ENCODE results near the gene BAD. TPM values are rescaled to one million over a fixed set of nuclear protein-coding genes. Genes with fewer than 3 reads are reported as not detected.

The BAD gene
- total RNA-seq, 1 experiment from 2014 or later, result 23.3 TPM

DNA sequence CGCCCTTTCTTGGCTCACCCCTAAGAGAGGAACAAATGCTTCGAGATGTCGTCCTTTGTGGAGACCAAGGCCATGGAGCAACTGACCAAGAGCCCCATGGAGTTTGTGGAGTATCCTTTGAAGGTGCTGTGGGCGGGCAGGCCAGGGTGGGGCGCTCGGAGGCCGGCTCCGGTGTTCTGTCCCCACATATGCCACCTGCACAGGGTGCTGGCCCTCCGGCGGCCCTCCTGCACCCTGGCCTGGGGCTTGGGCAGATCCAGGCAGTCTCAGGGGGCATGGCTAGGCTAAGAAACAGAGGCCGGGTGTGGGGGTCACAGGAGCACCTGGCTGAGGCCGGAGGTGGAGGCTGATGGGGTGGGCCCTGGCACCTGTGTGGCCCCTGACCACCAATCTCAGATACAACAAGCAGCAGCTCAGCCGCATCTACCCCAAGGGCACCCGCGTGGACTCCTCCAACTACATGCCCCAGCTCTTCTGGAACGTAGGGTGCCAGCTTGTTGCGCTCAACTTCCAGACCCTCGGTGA lies 22.8 kb downstream of the BAD start:
- H3K4me3 Mint-ChIP-seq, result no peak overlapping the region; a peak in 1 of 5 replicates
- H3K36me3 Mint-ChIP-seq (ENCODE audit: insufficient read depth in 1 of 3, low read depth in 3 of 3), result peaks cover 51 to 87% (median 69%) of the 10 kb centered on the region in 3 experiments
- Histone ChIP-seq H4K5ac (ENCODE audit: insufficient read length, low read depth, low read length) (no peak overlapping the region), H3K27ac (ENCODE audit: insufficient read length, low read depth, low read length) (no peak overlapping the region), H3K4me1 (ENCODE audit: insufficient read depth, low read length) (no peaks in the 10 kb centered on the region), H3K14ac (ENCODE audit: insufficient read depth, low read length) (no peak overlapping the region), H3K56ac (ENCODE audit: insufficient read length, low read depth, low read length) (no peak overlapping the region), H3T11ph (ENCODE audit: low read length) (no peak overlapping the region), H2BK15ac (ENCODE audit: low read depth, low read length) (no peak overlapping the region), H2AFZ (ENCODE audit: low read length) (no peak overlapping the region), H3K18ac (ENCODE audit: insufficient read length, low read depth, low read length) (no peak overlapping the region), H3K23me2 (ENCODE audit: insufficient read length, low read depth, low read length, poor library complexity, severe bottlenecking) (no peaks in the 10 kb centered on the region), H2BK20ac (ENCODE audit: low read depth, low read length, poor library complexity, severe bottlenecking) (no peak overlapping the region), H2BK5ac (ENCODE audit: insufficient read length, low read length) (no peak overlapping the region), H4K20me1 (ENCODE audit: control insufficient read depth, insufficient read depth, insufficient read length) (no peaks in the 10 kb centered on the region), H3K4ac (ENCODE audit: low read depth, low read length) (no peak overlapping the region), H3K9ac (ENCODE audit: extremely low read depth, insufficient read length, low read length) (no peak overlapping the region), H2AK5ac (ENCODE audit: insufficient read length, low read length) (no peak overlapping the region), H2BK12ac (ENCODE audit: insufficient read length, low read depth, low read length) (no peak overlapping the region), H3K27me3 (ENCODE audit: insufficient read depth, low read length) (no peaks in the 10 kb centered on the region), H4K8ac (replicated peaks; ENCODE audit: insufficient read length, low read depth, low read length) (no peak overlapping the region), H3K4me2 (ENCODE audit: insufficient read depth, insufficient read length, low read length) (no peak overlapping the region), H3K23ac (ENCODE audit: insufficient read length, low read depth, low read length) (no peak overlapping the region), H3K79me2 (ENCODE audit: insufficient read depth, low read length) (no peaks in the 10 kb centered on the region), H2BK120ac (ENCODE audit: low read depth, low read length, poor library complexity, severe bottlenecking) (no peak overlapping the region), H4K91ac (ENCODE audit: insufficient read length, low read depth, low read length) (no peak overlapping the region), H3K79me1 (ENCODE audit: insufficient read depth, low read depth, low read length, poor library complexity, severe bottlenecking) (no peaks in the 10 kb centered on the region), H3K9me3 (ENCODE audit: control insufficient read depth, low read depth, low read length) (no peaks in the 10 kb centered on the region)
- H3K4me1 Mint-ChIP-seq, result peaks cover 0 to 8% of the 10 kb centered on the region in 2 experiments; a peak in 3 of 4 replicates
- H3K27me3 Mint-ChIP-seq (ENCODE audit: low read depth), result no peaks in the 10 kb centered on the region
- TF ChIP-seq, protein P1, sequence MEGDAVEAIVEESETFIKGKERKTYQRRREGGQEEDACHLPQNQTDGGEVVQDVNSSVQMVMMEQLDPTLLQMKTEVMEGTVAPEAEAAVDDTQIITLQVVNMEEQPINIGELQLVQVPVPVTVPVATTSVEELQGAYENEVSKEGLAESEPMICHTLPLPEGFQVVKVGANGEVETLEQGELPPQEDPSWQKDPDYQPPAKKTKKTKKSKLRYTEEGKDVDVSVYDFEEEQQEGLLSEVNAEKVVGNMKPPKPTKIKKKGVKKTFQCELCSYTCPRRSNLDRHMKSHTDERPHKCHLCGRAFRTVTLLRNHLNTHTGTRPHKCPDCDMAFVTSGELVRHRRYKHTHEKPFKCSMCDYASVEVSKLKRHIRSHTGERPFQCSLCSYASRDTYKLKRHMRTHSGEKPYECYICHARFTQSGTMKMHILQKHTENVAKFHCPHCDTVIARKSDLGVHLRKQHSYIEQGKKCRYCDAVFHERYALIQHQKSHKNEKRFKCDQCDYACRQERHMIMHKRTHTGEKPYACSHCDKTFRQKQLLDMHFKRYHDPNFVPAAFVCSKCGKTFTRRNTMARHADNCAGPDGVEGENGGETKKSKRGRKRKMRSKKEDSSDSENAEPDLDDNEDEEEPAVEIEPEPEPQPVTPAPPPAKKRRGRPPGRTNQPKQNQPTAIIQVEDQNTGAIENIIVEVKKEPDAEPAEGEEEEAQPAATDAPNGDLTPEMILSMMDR (conservative IDR thresholded peaks at IDR 0.05), result no peak
- no peak overlapping the region for H3K27ac Mint-ChIP-seq
- no CpG with 5 or more reads among the region's 18 CpGs for WGBS (ENCODE audit: extremely low coverage, insufficient read length, low lambda C conversion rate)
- no peaks in the 10 kb centered on the region for H3K9me3 Mint-ChIP-seq
- DNase-seq, result no peak
